Measurements from ENCODE around the gene ATG4C. TPM values are rescaled to one million over a fixed set of nuclear protein-coding genes. Genes with fewer than 3 reads are reported as not detected.

ATG4C gene
- polyA plus RNA-seq, 2 donors: 1.7 to 3.0 TPM

DNA sequence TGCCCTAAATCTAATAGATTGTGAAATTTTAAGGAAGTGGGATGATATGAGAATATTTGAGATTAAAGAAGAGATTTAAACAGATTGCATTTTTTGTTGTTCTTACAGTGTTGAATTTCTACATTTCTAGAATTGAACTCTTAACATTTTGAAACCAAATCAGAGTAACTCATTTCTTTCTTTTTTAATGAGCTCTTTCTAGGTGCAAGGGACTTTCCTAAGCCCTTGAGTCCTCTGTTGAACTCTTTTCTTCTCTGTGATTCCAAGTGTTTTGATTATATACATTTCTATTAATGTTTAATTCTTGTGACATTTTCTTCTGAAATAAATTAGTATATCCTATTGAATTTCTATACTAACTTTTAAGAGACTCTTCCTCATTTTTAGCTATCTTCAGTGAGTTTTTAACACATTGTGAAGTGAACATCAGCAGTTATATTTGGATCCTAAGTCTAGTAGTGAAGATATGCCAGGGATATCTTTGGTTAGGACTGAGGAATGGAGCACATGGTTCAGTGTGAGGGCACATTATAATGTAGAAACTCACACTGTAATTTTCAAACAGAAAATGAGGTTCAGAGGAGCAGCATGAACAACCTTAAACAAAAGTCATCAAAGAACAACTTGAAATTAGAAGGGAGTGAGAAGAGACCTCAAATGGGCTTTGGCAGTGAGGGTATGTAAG is 53.1 kb downstream of the ATG4C start:
- H3K9me3 ChIP-seq (ENCODE audit: control insufficient read depth in 2 of 2, insufficient read depth in 1 of 2, low read depth in 1 of 2, low read length in 1 of 2): no peaks in the 10 kb centered on the region
- H3K36me3 ChIP-seq (ENCODE audit: control insufficient read depth in 2 of 2, insufficient read depth in 2 of 2, low read length in 1 of 2): no peaks in the 10 kb centered on the region

DNA sequence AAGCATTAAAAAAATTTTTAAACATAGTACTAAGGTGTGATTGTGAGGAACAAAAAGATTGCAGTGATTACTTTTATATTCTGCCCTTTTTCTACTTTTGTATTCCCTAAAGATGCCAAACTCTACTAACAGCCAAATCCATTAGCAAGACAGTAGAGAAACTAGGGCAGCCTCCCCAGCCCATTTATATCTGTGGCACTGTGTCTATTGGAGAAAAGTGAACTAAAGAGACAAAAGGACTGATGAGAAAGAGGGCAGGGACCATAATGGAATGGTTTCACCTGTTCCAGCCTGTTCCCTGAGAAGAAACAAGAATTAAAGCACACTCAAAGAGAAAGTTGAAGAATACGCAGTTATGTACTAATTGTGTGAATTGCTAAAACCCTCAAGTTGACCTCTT is 56.6 kb downstream of the ATG4C start:
- no peak overlapping the region for H3K27ac ChIP-seq (ENCODE audit: low read depth in 2 of 2, low read length in 1 of 2)
- no peak overlapping the region for H3K4me3 ChIP-seq (ENCODE audit: low read depth in 1 of 2, low read length in 2 of 2)
- H3K9me3 ChIP-seq (ENCODE audit: control insufficient read depth in 2 of 2, insufficient read depth in 1 of 2, low read depth in 1 of 2, low read length in 1 of 2): no peaks in the 10 kb centered on the region
- 87 to 96% methylated on average over 1 of the region's 1 CpG for WGBS, 2 donors
- no peaks in the 10 kb centered on the region for H3K27me3 ChIP-seq (ENCODE audit: control insufficient read depth in 1 of 2, insufficient read depth in 2 of 2, low read length in 2 of 2)
- no peaks in the 10 kb centered on the region for H3K36me3 ChIP-seq (ENCODE audit: control insufficient read depth in 2 of 2, insufficient read depth in 2 of 2, low read length in 1 of 2)
- H3K4me1 ChIP-seq (ENCODE audit: control insufficient read depth in 2 of 2, insufficient read depth in 2 of 2, low read length in 1 of 2): no peaks in the 10 kb centered on the region

More for the DNA sequence above, 53.1 kb downstream of the ATG4C start:
- Histone ChIP-seq H3K27ac (ENCODE audit: low read depth in 2 of 2, low read length in 1 of 2) (no peak overlapping the region), H3K27me3 (ENCODE audit: control insufficient read depth in 1 of 2, insufficient read depth in 2 of 2, low read length in 2 of 2) (no peaks in the 10 kb centered on the region), H3K4me1 (ENCODE audit: control insufficient read depth in 2 of 2, insufficient read depth in 2 of 2, low read length in 1 of 2) (no peaks in the 10 kb centered on the region), H3K4me3 (ENCODE audit: low read depth in 1 of 2, low read length in 2 of 2) (no peak overlapping the region)

DNA sequence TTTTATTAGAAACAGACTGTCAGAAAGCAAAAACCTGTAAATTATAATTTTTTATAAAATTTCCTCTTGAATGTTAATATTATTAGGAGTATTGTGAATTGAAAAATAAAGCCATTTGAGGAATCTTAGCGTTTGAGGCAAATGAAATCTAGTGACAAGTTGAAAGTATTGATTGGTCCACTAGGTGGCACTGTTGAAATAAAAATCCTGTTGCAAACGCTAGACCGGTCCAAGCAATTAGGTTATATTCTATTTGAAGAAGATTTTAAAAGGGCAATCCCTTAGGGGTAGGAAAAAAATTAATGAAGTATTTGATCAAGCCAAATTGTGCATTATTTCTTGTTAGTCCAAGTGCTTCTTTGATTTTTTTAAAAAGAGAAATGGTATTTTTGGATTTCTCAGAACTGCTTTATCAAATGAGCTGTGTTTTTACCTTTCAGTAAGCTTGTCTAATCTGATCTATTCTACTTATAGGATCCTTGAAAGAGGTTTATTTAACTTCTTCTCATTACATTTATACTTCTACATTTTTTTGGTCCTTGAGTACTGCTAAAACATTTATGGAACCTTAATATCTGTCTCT is 57.7 kb downstream of the ATG4C start:
- Histone ChIP-seq H3K4me1 (ENCODE audit: control insufficient read depth in 2 of 2, insufficient read depth in 2 of 2, low read length in 1 of 2) (no peaks in the 10 kb centered on the region), H3K36me3 (ENCODE audit: control insufficient read depth in 2 of 2, insufficient read depth in 2 of 2, low read length in 1 of 2) (no peaks in the 10 kb centered on the region), H3K27ac (ENCODE audit: low read depth in 2 of 2, low read length in 1 of 2) (no peak overlapping the region), H3K27me3 (ENCODE audit: control insufficient read depth in 1 of 2, insufficient read depth in 2 of 2, low read length in 2 of 2) (no peaks in the 10 kb centered on the region), H3K4me3 (ENCODE audit: low read depth in 1 of 2, low read length in 2 of 2) (no peak overlapping the region), H3K9me3 (ENCODE audit: control insufficient read depth in 2 of 2, insufficient read depth in 1 of 2, low read depth in 1 of 2, low read length in 1 of 2) (no peaks in the 10 kb centered on the region)
- WGBS, 2 donors: 2 to 3% methylated on average over 3 of the region's 3 CpGs

DNA sequence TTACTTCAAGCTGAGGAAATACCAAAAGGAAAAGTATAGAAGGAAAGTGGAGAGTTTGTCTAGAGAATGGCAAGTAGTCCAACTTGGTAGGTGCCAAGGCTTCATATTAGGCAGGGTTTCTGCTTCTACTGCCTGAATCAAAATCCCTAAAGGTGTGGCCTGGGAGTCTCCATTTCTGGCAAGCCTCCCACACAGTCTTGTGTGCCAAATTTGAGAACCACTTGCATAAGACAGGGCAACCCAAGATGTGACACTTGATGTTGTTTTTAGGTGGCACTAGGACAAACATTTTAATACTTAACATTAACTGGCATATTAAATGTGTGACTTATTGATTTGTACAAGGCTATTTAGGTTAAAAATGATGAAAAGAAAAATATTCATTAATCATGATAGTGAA is 60.1 kb downstream of the ATG4C start:
- H3K9me3 ChIP-seq (ENCODE audit: control insufficient read depth in 2 of 2, insufficient read depth in 1 of 2, low read depth in 1 of 2, low read length in 1 of 2): no peaks in the 10 kb centered on the region
- H3K4me1 ChIP-seq (ENCODE audit: control insufficient read depth in 2 of 2, insufficient read depth in 2 of 2, low read length in 1 of 2): no peaks in the 10 kb centered on the region
- H3K27me3 ChIP-seq (ENCODE audit: control insufficient read depth in 1 of 2, insufficient read depth in 2 of 2, low read length in 2 of 2): no peaks in the 10 kb centered on the region
- H3K27ac ChIP-seq (ENCODE audit: low read depth in 2 of 2, low read length in 1 of 2): no peak overlapping the region
- H3K36me3 ChIP-seq (ENCODE audit: control insufficient read depth in 2 of 2, insufficient read depth in 2 of 2, low read length in 1 of 2): no peaks in the 10 kb centered on the region
- no peak overlapping the region for H3K4me3 ChIP-seq (ENCODE audit: low read depth in 1 of 2, low read length in 2 of 2)

DNA sequence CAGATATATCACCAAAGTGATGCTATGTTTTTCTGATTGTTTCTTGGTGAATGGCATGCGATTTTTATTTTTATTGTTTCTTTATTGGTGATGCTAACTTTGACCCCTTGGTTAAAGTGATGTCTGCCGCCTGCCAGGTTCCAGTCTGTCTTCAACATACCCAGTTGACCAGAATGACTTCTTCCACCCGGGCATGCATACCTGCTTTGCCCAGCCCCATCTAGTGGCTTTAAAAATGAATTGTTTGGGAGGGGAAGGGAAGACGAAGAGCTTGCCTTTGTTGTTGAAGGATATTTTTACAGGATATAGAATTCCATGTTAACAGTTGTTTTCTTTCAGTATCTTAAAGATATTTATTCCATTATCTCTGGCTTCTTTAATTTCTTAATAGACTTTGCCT is 65.1 kb downstream of the ATG4C start:
- 82 to 87% methylated on average over 4 of the region's 4 CpGs for WGBS, 2 donors
- no peak overlapping the region for H3K4me3 ChIP-seq (ENCODE audit: low read depth in 1 of 2, low read length in 2 of 2)
- no peaks in the 10 kb centered on the region for H3K36me3 ChIP-seq (ENCODE audit: control insufficient read depth in 2 of 2, insufficient read depth in 2 of 2, low read length in 1 of 2)
- no peaks in the 10 kb centered on the region for H3K9me3 ChIP-seq (ENCODE audit: control insufficient read depth in 2 of 2, insufficient read depth in 1 of 2, low read depth in 1 of 2, low read length in 1 of 2)
- no peaks in the 10 kb centered on the region for H3K4me1 ChIP-seq (ENCODE audit: control insufficient read depth in 2 of 2, insufficient read depth in 2 of 2, low read length in 1 of 2)
- H3K27ac ChIP-seq (ENCODE audit: low read depth in 2 of 2, low read length in 1 of 2): no peak overlapping the region
- no peaks in the 10 kb centered on the region for H3K27me3 ChIP-seq (ENCODE audit: control insufficient read depth in 1 of 2, insufficient read depth in 2 of 2, low read length in 2 of 2)

DNA sequence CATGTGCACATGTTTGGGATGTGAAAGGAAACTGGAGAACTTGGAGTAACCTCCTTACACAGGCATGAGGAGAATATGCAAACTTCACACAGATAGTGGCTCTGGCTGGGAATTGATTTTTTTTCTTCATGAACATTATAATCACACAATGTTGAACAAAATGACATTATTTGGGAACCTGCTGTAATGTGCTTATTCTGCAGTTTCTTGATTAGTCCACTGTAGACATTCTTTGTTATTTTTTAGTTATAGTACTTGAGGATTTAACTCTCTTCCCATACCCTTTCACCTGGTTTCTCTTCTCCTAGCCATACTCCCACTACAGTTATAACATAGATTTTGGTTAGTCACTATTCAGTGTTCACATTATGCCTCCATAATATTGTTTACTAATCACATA is 68.3 kb downstream of the ATG4C start:
- Histone ChIP-seq H3K4me1 (ENCODE audit: control insufficient read depth in 2 of 2, insufficient read depth in 2 of 2, low read length in 1 of 2) (no peaks in the 10 kb centered on the region), H3K27me3 (ENCODE audit: control insufficient read depth in 1 of 2, insufficient read depth in 2 of 2, low read length in 2 of 2) (no peaks in the 10 kb centered on the region), H3K36me3 (ENCODE audit: control insufficient read depth in 2 of 2, insufficient read depth in 2 of 2, low read length in 1 of 2) (peaks cover 0 to 3% of the 10 kb centered on the region in 2 donors), H3K27ac (ENCODE audit: low read depth in 2 of 2, low read length in 1 of 2) (no peak overlapping the region), H3K9me3 (ENCODE audit: control insufficient read depth in 2 of 2, insufficient read depth in 1 of 2, low read depth in 1 of 2, low read length in 1 of 2) (no peaks in the 10 kb centered on the region), H3K4me3 (ENCODE audit: low read depth in 1 of 2, low read length in 2 of 2) (no peak overlapping the region)

DNA sequence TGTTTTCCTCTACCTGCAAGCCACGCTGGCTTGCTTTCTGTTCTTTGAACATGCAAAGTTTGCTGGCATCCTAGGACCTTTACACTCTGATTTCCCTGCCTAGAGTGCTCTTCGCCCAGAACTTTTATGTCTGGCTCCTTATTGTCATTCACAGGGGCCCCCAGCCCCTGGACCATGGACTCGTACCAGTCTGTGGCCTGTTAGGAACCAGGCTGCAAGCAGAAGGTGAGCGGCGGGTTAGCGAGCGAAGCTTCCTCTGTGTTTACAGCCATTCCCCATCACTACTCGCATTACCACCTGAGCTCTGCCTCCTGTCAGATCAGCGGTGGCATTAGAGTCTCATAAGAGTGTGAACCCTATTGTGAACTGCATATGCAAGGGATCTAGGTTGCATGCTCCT is 73.0 kb downstream of the ATG4C start:
- no peaks in the 10 kb centered on the region for H3K4me1 ChIP-seq (ENCODE audit: control insufficient read depth in 2 of 2, insufficient read depth in 2 of 2, low read length in 1 of 2)
- no peak overlapping the region for H3K4me3 ChIP-seq (ENCODE audit: low read depth in 1 of 2, low read length in 2 of 2)
- WGBS, 2 donors: 86% methylated on average over 9 of the region's 9 CpGs
- no peaks in the 10 kb centered on the region for H3K27me3 ChIP-seq (ENCODE audit: control insufficient read depth in 1 of 2, insufficient read depth in 2 of 2, low read length in 2 of 2)
- H3K36me3 ChIP-seq (ENCODE audit: control insufficient read depth in 2 of 2, insufficient read depth in 2 of 2, low read length in 1 of 2): peaks cover 0 to 3% of the 10 kb centered on the region in 2 donors
- H3K9me3 ChIP-seq (ENCODE audit: control insufficient read depth in 2 of 2, insufficient read depth in 1 of 2, low read depth in 1 of 2, low read length in 1 of 2): no peaks in the 10 kb centered on the region
- no peak overlapping the region for H3K27ac ChIP-seq (ENCODE audit: low read depth in 2 of 2, low read length in 1 of 2)

DNA sequence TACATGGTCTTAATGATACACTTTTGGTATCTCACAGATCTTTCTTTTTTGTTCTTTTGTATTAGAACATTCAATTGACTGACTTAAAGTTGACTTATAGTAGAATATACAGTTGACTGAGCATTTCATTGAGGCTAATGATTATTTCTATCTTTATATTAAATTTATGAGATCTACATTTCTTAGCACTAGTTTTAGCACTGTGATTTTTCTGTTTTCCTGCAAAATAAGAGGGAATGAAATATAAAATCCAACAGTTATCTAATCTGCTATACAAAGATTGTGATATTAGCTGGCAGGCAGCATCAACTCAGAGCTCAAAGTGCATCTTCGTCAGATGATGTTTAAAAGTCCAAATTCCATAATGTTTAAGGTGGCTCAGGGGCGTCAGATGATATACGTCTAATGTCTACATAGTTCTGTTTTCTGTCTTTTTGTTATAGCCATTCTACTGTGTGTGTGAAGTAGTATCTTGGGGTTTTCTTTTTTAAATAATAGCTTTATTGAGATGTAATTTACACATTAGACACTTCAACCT is 85.4 kb downstream of the ATG4C start:
- H3K36me3 ChIP-seq (ENCODE audit: control insufficient read depth in 2 of 2, insufficient read depth in 2 of 2, low read length in 1 of 2): no peaks in the 10 kb centered on the region

DNA sequence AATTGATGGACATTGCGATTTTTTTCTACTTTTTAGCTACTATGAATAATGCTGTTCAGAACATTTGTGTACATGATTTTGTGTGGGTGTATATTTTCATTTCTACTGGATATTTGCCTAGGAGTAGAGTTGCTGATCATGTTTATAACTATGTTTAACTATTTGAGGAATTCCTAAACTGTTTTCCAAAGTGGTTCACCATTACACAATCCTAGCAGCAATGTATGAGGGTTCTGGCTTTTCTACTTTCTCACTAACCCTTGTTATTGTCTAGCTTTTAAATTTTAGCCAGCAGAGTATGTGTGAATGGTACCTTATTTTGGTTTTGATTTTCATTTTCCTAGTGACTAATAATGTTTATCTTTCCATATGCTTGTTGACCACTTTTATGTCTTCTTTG is 86.2 kb downstream of the ATG4C start:
- Histone ChIP-seq H3K4me3 (ENCODE audit: low read depth in 1 of 2, low read length in 2 of 2) (no peak overlapping the region), H3K27me3 (ENCODE audit: control insufficient read depth in 1 of 2, insufficient read depth in 2 of 2, low read length in 2 of 2) (no peaks in the 10 kb centered on the region), H3K36me3 (ENCODE audit: control insufficient read depth in 2 of 2, insufficient read depth in 2 of 2, low read length in 1 of 2) (no peaks in the 10 kb centered on the region), H3K4me1 (ENCODE audit: control insufficient read depth in 2 of 2, insufficient read depth in 2 of 2, low read length in 1 of 2) (no peaks in the 10 kb centered on the region), H3K27ac (ENCODE audit: low read depth in 2 of 2, low read length in 1 of 2) (no peak overlapping the region), H3K9me3 (ENCODE audit: control insufficient read depth in 2 of 2, insufficient read depth in 1 of 2, low read depth in 1 of 2, low read length in 1 of 2) (no peaks in the 10 kb centered on the region)
- 94 to 100% methylated on average over 1 of the region's 1 CpG for WGBS, 2 donors

More for the DNA sequence above, 85.4 kb downstream of the ATG4C start:
- Histone ChIP-seq H3K27me3 (ENCODE audit: control insufficient read depth in 1 of 2, insufficient read depth in 2 of 2, low read length in 2 of 2) (no peaks in the 10 kb centered on the region), H3K4me3 (ENCODE audit: low read depth in 1 of 2, low read length in 2 of 2) (no peak overlapping the region), H3K27ac (ENCODE audit: low read depth in 2 of 2, low read length in 1 of 2) (no peak overlapping the region), H3K9me3 (ENCODE audit: control insufficient read depth in 2 of 2, insufficient read depth in 1 of 2, low read depth in 1 of 2, low read length in 1 of 2) (no peaks in the 10 kb centered on the region), H3K4me1 (ENCODE audit: control insufficient read depth in 2 of 2, insufficient read depth in 2 of 2, low read length in 1 of 2) (no peaks in the 10 kb centered on the region)
- 66 to 91% methylated on average over 3 of the region's 3 CpGs for WGBS, 2 donors

DNA sequence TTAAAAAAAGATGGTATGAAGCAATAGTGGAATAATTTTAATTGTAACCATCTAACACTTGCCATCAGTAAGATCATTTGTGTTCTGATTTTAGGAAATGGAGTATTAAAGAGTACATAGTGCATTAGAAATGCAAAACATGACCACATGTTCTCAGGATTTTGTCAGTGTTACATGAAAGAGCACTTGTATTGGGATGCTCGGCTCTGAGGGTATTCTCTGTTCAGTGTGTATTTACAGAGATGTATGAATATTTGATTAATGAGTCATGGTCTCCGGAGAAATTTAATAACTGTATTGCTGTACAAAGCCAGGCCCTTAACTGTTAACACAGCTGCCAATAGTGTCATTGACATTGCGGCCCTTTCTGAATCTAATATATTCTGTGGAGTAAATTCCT is 91.7 kb downstream of the ATG4C start:
- Histone ChIP-seq H3K27me3 (ENCODE audit: control insufficient read depth in 1 of 2, insufficient read depth in 2 of 2, low read length in 2 of 2) (no peaks in the 10 kb centered on the region), H3K36me3 (ENCODE audit: control insufficient read depth in 2 of 2, insufficient read depth in 2 of 2, low read length in 1 of 2) (no peaks in the 10 kb centered on the region), H3K27ac (ENCODE audit: low read depth in 2 of 2, low read length in 1 of 2) (no peak overlapping the region), H3K4me3 (ENCODE audit: low read depth in 1 of 2, low read length in 2 of 2) (no peak overlapping the region), H3K9me3 (ENCODE audit: control insufficient read depth in 2 of 2, insufficient read depth in 1 of 2, low read depth in 1 of 2, low read length in 1 of 2) (no peaks in the 10 kb centered on the region), H3K4me1 (ENCODE audit: control insufficient read depth in 2 of 2, insufficient read depth in 2 of 2, low read length in 1 of 2) (no peaks in the 10 kb centered on the region)
- 45 to 55% methylated on average over 3 of the region's 3 CpGs for WGBS, 2 donors

Measured in esophagus (tissue), 2 donors.